Neural progenitor cell (in vitro differentiated cells): ENCODE data around the gene WIZ.

Experiments used
- EZH2phosphoT487 ChIP-seq: fragments of 200-600 bp; sonication (generic); IDR thresholded peaks from 2 replicates; pipeline ENCODE4 v1.6.1; 2017; ENCODE audit warnings: antibody characterized with exemption
- TF ChIP-seq, protein P1 (sequence below): fragments of 200-600 bp; sonication (generic); IDR thresholded peaks from 2 replicates; pipeline ENCODE4 v1.5.1; 2017; ENCODE audit warnings: antibody characterized with exemption, mild to moderate bottlenecking

DNA sequence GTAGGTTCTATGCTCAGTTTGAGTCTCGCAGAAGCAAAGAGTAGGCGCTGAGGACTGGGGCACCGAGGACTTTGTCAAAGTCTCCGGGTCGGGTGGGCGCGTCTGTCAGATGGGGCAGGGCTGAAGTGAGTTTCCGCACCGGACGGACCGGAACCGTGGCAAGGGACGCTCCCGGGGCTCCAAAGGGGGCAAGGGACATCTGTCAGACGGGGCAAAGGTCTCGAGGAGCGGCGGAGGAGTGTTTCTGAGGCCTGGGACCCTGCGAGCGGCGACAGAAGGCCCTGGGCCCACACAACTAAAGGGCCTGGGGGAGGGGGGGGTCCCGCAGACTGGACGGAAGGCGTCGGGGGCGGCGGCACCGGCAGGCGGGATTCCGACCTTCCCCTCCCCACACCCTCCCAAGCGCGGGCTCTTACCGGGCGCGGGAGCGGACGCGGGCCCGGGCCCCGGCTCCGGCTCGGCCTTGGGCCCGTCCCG, 17.7 kb downstream of the WIZ start:
- TF ChIP-seq, protein P1, sequence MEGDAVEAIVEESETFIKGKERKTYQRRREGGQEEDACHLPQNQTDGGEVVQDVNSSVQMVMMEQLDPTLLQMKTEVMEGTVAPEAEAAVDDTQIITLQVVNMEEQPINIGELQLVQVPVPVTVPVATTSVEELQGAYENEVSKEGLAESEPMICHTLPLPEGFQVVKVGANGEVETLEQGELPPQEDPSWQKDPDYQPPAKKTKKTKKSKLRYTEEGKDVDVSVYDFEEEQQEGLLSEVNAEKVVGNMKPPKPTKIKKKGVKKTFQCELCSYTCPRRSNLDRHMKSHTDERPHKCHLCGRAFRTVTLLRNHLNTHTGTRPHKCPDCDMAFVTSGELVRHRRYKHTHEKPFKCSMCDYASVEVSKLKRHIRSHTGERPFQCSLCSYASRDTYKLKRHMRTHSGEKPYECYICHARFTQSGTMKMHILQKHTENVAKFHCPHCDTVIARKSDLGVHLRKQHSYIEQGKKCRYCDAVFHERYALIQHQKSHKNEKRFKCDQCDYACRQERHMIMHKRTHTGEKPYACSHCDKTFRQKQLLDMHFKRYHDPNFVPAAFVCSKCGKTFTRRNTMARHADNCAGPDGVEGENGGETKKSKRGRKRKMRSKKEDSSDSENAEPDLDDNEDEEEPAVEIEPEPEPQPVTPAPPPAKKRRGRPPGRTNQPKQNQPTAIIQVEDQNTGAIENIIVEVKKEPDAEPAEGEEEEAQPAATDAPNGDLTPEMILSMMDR = no peak
- no peak for TF ChIP-seq EZH2phosphoT487
